ENCODE data around the gene WRAP73. TPM values are rescaled to one million over a fixed set of nuclear protein-coding genes. Genes with fewer than 3 reads are reported as not detected.
"Not testable (repeated sequence)": the region's sequence is repeated elsewhere in the genome, so short reads cannot be mapped to it uniquely, and the experiment has no call there.

The WRAP73 gene
- total and polyA plus RNA-seq, 9 donors: 5.3 to 18.0 (median 15.8) TPM

GRCh38 chr1:3625151-3625907 is 24.6 kb downstream of the WRAP73 start:
- H3K27ac ChIP-seq: peak overlapping the region; percentile 43 to 60
- no peaks in the 10 kb centered on the region for H3K36me3 ChIP-seq
- intact Hi-C loops (cut with DNase I): loop anchor here in 1 of 4 donors (10.0 kb wide), 1 partner anchor 441 kb away; no protein-coding TSS in a partner anchor
- WGBS, 3 donors: 2 to 6% (median 5%) methylated on average over 28 to 68 of the region's 71 CpGs
- TF ChIP-seq EP300 (IDR thresholded peaks at IDR 0.05) (no peak), POLR2A (IDR thresholded peaks at IDR 0.05) (no peak)
- TF ChIP-seq, protein P1, sequence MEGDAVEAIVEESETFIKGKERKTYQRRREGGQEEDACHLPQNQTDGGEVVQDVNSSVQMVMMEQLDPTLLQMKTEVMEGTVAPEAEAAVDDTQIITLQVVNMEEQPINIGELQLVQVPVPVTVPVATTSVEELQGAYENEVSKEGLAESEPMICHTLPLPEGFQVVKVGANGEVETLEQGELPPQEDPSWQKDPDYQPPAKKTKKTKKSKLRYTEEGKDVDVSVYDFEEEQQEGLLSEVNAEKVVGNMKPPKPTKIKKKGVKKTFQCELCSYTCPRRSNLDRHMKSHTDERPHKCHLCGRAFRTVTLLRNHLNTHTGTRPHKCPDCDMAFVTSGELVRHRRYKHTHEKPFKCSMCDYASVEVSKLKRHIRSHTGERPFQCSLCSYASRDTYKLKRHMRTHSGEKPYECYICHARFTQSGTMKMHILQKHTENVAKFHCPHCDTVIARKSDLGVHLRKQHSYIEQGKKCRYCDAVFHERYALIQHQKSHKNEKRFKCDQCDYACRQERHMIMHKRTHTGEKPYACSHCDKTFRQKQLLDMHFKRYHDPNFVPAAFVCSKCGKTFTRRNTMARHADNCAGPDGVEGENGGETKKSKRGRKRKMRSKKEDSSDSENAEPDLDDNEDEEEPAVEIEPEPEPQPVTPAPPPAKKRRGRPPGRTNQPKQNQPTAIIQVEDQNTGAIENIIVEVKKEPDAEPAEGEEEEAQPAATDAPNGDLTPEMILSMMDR (IDR thresholded peaks at IDR 0.05): no peak
- H3K4me1 ChIP-seq (ENCODE audit: insufficient read depth): peaks cover 9% of the 10 kb centered on the region
- no peaks in the 10 kb centered on the region for H3K27me3 ChIP-seq
- H3K9me3 ChIP-seq: no peaks in the 10 kb centered on the region
- DNase-seq: peak in 1 of 5 donors; percentile 58
- H3K4me3 ChIP-seq: peak overlapping the region; percentile 94

- peak; percentile 97 to 99 (median 99) for DNase-seq
- Histone ChIP-seq H3K4me3 (peak within 1 kb of the TSS; percentile 94), H3K27me3 (no peaks in the 10 kb centered on the region), H3K4me1 (ENCODE audit: insufficient read depth) (peaks cover 9% of the 10 kb centered on the region), H3K27ac (peak within 1 kb of the TSS; percentile 43 to 60), H3K9me3 (no peaks in the 10 kb centered on the region), H3K36me3 (no peaks in the 10 kb centered on the region)
- 0 to 1% (median 0%) methylated on average over 74 to 108 of the region's 108 CpGs for WGBS, 3 donors
- TF ChIP-seq EP300 (IDR thresholded peaks at IDR 0.05) (no peak), POLR2A (IDR thresholded peaks at IDR 0.05) (peak; percentile 10)
- TF ChIP-seq, protein P1 (IDR thresholded peaks at IDR 0.05): no peak
- intact Hi-C loops (cut with DNase I): loop anchor here in 1 of 4 donors (10.0 kb wide), 1 partner anchor 440 kb away; no protein-coding TSS in a partner anchor
These were observed 25.4 kb downstream of the WRAP73 start, which contains the start of gene TPRG1L for GRCh38 chr1:3624200-3625136. Gene TPRG1L, plus strand, starts transcription at chr1:3625015. Its CDS starts 58 bp downstream, at chr1:3625073.

DNA sequence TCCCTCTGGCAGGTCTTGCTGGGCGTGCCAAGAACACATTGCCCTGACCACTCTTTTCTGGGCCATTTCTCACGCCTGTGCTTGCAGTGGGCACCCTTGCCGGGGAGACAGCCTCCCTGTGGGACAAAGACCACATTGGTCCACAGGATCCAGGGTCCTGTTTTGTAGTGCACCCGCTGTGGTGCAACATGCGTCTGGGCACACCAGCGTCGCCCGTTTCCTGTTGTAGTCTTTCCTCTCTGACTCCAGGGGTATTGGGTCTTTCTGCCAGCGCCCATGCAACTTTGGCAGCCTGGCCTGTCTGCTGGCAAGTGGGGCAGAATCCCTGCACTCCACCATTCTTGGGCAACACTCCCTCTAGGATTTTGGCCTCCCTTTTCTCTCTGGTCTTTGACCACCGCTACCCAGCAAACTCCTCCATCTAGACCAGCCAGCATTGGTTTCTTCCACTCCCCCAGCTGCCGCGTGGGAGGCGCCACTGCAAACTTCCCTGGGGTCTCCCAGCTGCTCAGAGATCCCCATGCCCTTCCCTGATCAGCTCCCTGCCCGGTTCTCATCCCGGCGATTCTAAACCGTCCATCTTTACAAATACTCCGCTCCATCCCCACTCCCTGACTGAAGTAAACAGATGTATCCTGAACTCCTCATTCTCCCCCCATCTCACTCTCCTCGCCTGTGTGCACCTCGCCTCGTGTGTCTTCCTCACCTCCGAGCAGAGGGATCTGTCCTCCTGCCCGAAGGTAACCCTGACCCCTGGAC is 26.3 kb downstream of the WRAP73 start:
- Histone ChIP-seq H3K27ac (no peak overlapping the region), H3K4me1 (ENCODE audit: insufficient read depth) (peaks cover 11% of the 10 kb centered on the region), H3K36me3 (no peaks in the 10 kb centered on the region), H3K4me3 (peak overlapping the region; percentile 94), H3K9me3 (no peaks in the 10 kb centered on the region), H3K27me3 (no peaks in the 10 kb centered on the region)
- intact Hi-C loops (cut with DNase I): loop anchor here in 2 of 4 donors (2.0 to 10.0 kb wide), 2 partner anchors 133 to 439 kb away; no protein-coding TSS in a partner anchor
- TF ChIP-seq EP300 (IDR thresholded peaks at IDR 0.05): no peak
- TF ChIP-seq POLR2A (IDR thresholded peaks at IDR 0.05): no peak
- TF ChIP-seq, protein P1 (IDR thresholded peaks at IDR 0.05): no peak
- WGBS, 3 donors: 27 to 31% (median 27%) methylated on average over 23 of the region's 23 CpGs
- DNase-seq: no peak

- DNase-seq, H3K4me3 ChIP-seq, H3K9me3 ChIP-seq, H3K27ac ChIP-seq, H3K27me3 ChIP-seq, H3K36me3 ChIP-seq: not testable (repeated sequence)
- intact Hi-C loops (cut with DNase I): loop anchor here in 2 of 4 donors (2.0 to 10.0 kb wide), 2 partner anchors 131 to 437 kb away; no protein-coding TSS in a partner anchor
- 81 to 87% (median 87%) methylated on average over 9 of the region's 9 CpGs for WGBS, 3 donors
- H3K4me1 ChIP-seq (ENCODE audit: insufficient read depth): peaks cover 11% of the 10 kb centered on the region
These were observed 27.8 kb downstream of the WRAP73 start for GRCh38 chr1:3622102-3622501.
